Lower leg skin (tissue), 3 donors: ENCODE measurements around the gene AGAP3.

Experiments used
- POLR2A ChIP-seq, 2 donors: fragments of 450-650 bp; IDR thresholded peaks; one replicate each; pipeline ENCODE4 v1.6.1; 2016 to 2017; ENCODE audit warnings: antibody characterized with exemption in 2 of 2, mild to moderate bottlenecking in 1 of 2, moderate library complexity in 1 of 2
- TF ChIP-seq, protein P1 (sequence below), 3 donors: fragments of 450-650 bp; IDR thresholded peaks; one replicate each; pipeline ENCODE4 v1.5.1; 2016; ENCODE audit warnings: antibody characterized with exemption in 3 of 3, mild to moderate bottlenecking in 3 of 3, moderate library complexity in 2 of 3

DNA sequence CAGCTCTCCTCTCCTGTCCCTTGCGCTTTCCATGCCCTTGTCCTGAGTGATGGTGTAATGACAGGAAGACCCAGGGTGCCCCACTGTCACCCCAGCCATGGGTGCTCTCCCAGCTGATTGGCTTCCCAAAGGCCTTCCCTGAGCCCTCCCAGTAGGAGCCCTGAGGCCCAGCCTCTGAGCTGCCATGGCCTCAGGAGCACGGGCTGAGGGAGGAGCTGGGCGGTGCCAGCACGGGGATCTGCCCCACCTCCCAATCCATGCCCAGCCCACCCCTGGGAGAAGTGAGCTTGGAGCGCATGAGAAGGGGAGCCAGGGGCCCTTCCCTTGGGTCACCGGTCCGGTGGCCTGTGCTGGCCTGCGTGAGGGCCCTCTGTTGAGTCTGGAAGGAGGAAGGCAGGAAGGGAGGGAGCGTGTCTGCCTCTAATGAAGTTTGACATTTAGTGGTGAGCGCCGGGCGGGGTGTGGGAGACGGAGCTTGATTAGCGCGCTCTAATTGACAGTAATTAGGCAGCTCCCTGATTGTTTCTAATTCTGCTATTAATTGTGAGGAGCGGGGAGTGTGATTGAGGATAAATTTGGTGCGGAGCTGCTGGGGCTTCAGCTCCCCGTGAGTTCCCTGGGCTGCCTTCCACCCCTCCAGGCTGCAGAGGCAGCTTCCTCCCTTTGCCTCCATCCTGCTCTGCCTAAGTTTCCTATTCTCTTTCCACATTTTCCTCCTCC, 53.0 kb downstream of the AGAP3 start:
- TF ChIP-seq, protein P1, sequence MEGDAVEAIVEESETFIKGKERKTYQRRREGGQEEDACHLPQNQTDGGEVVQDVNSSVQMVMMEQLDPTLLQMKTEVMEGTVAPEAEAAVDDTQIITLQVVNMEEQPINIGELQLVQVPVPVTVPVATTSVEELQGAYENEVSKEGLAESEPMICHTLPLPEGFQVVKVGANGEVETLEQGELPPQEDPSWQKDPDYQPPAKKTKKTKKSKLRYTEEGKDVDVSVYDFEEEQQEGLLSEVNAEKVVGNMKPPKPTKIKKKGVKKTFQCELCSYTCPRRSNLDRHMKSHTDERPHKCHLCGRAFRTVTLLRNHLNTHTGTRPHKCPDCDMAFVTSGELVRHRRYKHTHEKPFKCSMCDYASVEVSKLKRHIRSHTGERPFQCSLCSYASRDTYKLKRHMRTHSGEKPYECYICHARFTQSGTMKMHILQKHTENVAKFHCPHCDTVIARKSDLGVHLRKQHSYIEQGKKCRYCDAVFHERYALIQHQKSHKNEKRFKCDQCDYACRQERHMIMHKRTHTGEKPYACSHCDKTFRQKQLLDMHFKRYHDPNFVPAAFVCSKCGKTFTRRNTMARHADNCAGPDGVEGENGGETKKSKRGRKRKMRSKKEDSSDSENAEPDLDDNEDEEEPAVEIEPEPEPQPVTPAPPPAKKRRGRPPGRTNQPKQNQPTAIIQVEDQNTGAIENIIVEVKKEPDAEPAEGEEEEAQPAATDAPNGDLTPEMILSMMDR (IDR thresholded peaks at IDR 0.05), result no peak
- TF ChIP-seq POLR2A (IDR thresholded peaks at IDR 0.05), result no peak
